ENCODE results near the gene CCDC142. TPM values are rescaled to one million over a fixed set of nuclear protein-coding genes. Genes with fewer than 3 reads are reported as not detected.
A peak's percentile ranks its signal among the peaks of the same experiment; 100 is the strongest.

Gene CCDC142
- total and polyA plus RNA-seq, 10 of the 15 experiments (the other 5 are each of a cell fraction or from before 2014, with no cell fraction given), result 0.93 to 16.9 (median 9.0) TPM

- TF ChIP-seq E2F4 (IDR thresholded peaks at IDR 0.05; ENCODE audit: low read depth, low read length), result no peak
- TF ChIP-seq ELK1 (IDR thresholded peaks at IDR 0.05; ENCODE audit: low read depth, low read length), result peak; percentile 48; the same call in 1 of the 2 replicates
- no peak for TF ChIP-seq CBX5 (IDR thresholded peaks at IDR 0.05; ENCODE audit: low read depth)
- TF ChIP-seq SPI1 (IDR thresholded peaks at IDR 0.05; ENCODE audit: borderline replicate concordance, insufficient read depth, low read depth, low read length), result no peak
- TF ChIP-seq IKZF2 (IDR thresholded peaks at IDR 0.05), result peak; percentile 36 to 44; a peak in 3 of 4 replicates
- no peak; the same call in none of the 2 replicates for TF ChIP-seq GATAD2B (conservative IDR thresholded peaks at IDR 0.05; ENCODE audit: low read depth)
- peak; percentile 70; the same call in 1 of the 2 replicates for TF ChIP-seq POLR2AphosphoS5 (IDR thresholded peaks at IDR 0.05; ENCODE audit: low read length)
- peak; percentile 83 for TF ChIP-seq POLR2A (IDR thresholded peaks at IDR 0.05; ENCODE audit: low read depth, low read length)
- no peak for TF ChIP-seq SREBF2 (IDR thresholded peaks at IDR 0.05; ENCODE audit: low read length)
- TF ChIP-seq ZNF24 (IDR thresholded peaks at IDR 0.05), result no peak
- no peak for TF ChIP-seq CHD2 (IDR thresholded peaks at IDR 0.05; ENCODE audit: borderline replicate concordance, low read depth, low read length)
- no peak for TF ChIP-seq BCLAF1 (IDR thresholded peaks at IDR 0.05)
- TF ChIP-seq NFXL1 (IDR thresholded peaks at IDR 0.05; ENCODE audit: borderline replicate concordance), result no peak
- no peak for TF ChIP-seq ZBTB33 (IDR thresholded peaks at IDR 0.05)
- TF ChIP-seq NKRF (conservative IDR thresholded peaks at IDR 0.05), result 0 out of 2 replicates have a peak, but pooled peaks have one; percentile 42
- TF ChIP-seq CREM (IDR thresholded peaks at IDR 0.05; ENCODE audit: low read depth), result no peak
- TF ChIP-seq CBX3 (IDR thresholded peaks at IDR 0.05; ENCODE audit: borderline replicate concordance, low read depth), result no peak
- TF ChIP-seq IKZF1 (conservative IDR thresholded peaks at IDR 0.05), result peak; percentile 76
- TF ChIP-seq ATF2 (IDR thresholded peaks at IDR 0.05; ENCODE audit: low read length), result no peak
- TF ChIP-seq GABPA (IDR thresholded peaks at IDR 0.05; ENCODE audit: low read depth), result no peak
Observed at GRCh38 chr2:74502720-74503505, 20.1 kb upstream of the CCDC142 start (continued).

All from GM12878 (cell line).